OCI-LY1 (cell line): ENCODE measurements around the gene FAAH.
A peak's percentile ranks its signal among the peaks of the same experiment; 100 is the strongest.

Experiments used
- H2AFZ ChIP-seq: fragments of 200-600 bp; sonication (generic), shearing (Covaris generic); 2 replicates; pipeline ENCODE4 v1.6.0; 2014; ENCODE audit warnings: antibody characterized with exemption, mild to moderate bottlenecking, low read length
- H3F3A ChIP-seq: fragments of 200-600 bp; sonication (generic), shearing (Covaris generic); 2 replicates; pipeline ENCODE4 v1.6.0; 2014; ENCODE audit warnings: mild to moderate bottlenecking, antibody characterized with exemption, low read length, moderate library complexity; ENCODE audit not compliant: insufficient read depth
- H3K27ac ChIP-seq: fragments of 200-600 bp; sonication (generic); 2 replicates; pipeline ENCODE4 v1.5.1; 2014; ENCODE audit warnings: low read length, mixed run types, mild to moderate bottlenecking, low read depth; ENCODE audit not compliant: poor library complexity, severe bottlenecking
- H3K27me3 ChIP-seq: fragments of 200-600 bp; sonication (generic); 2 replicates; pipeline ENCODE4 v1.6.0; 2014; ENCODE audit warnings: antibody characterized with exemption, mild to moderate bottlenecking, low read length, moderate library complexity; ENCODE audit not compliant: insufficient read depth
- H3K36me3 ChIP-seq: fragments of 200-600 bp; sonication (generic); 2 replicates; pipeline ENCODE4 v1.6.1; 2014; ENCODE audit warnings: mild to moderate bottlenecking, antibody characterized with exemption, low read length, moderate library complexity, mixed read lengths; ENCODE audit not compliant: insufficient read depth
- H3K4me1 ChIP-seq: fragments of 200-600 bp; sonication (generic); 2 replicates; pipeline ENCODE4 v1.5.1; 2014; ENCODE audit warnings: mild to moderate bottlenecking, low read length, moderate library complexity; ENCODE audit not compliant: insufficient read depth, severe bottlenecking
- H3K4me2 ChIP-seq: fragments of 200-600 bp; sonication (generic), shearing (Covaris generic); 2 replicates; pipeline ENCODE4 v1.6.1; 2014; ENCODE audit warnings: low read length
- H3K4me3 ChIP-seq: fragments of 200-600 bp; sonication (generic); 2 replicates; pipeline ENCODE4 v1.5.1; 2014; ENCODE audit warnings: low read length, low read depth, mild to moderate bottlenecking, mixed read lengths; ENCODE audit not compliant: poor library complexity, severe bottlenecking
- H3K79me2 ChIP-seq: fragments of 200-600 bp; shearing (Covaris generic); 2 replicates; pipeline ENCODE4 v1.6.1; 2016; ENCODE audit warnings: mixed run types, low read length, mixed read lengths; ENCODE audit not compliant: insufficient read depth
- H3K9ac ChIP-seq: fragments of 200-600 bp; sonication (generic), shearing (Covaris generic); 2 replicates; pipeline ENCODE4 v1.6.1; 2014; ENCODE audit warnings: mild to moderate bottlenecking, low read length, mixed read lengths
- H3K9me2 ChIP-seq: fragments of 200-600 bp; sonication (generic), shearing (Covaris generic); 2 replicates; pipeline ENCODE4 v1.6.1; 2014; ENCODE audit warnings: low read depth, mild to moderate bottlenecking, low read length, mixed read lengths
- H3K9me3 ChIP-seq: fragments of 200-600 bp; shearing (Covaris generic); 2 replicates; pipeline ENCODE4 v1.6.1; 2014; ENCODE audit warnings: low read length, mixed read lengths
- H4K20me1 ChIP-seq: fragments of 200-600 bp; sonication (generic), shearing (Covaris generic); 2 replicates; pipeline ENCODE4 v1.6.0; 2016; ENCODE audit warnings: mild to moderate bottlenecking, low read length; ENCODE audit not compliant: insufficient read depth
- CTCF ChIP-seq: fragments of 200-600 bp; sonication (generic), shearing (Covaris generic); IDR thresholded peaks from 2 replicates; pipeline ENCODE4 v1.5.1; 2017; ENCODE audit warnings: mild to moderate bottlenecking, antibody characterized with exemption, low read length, moderate library complexity, mixed read lengths
- EZH2 ChIP-seq: fragments of 200-600 bp; sonication (generic), shearing (Covaris generic); IDR thresholded peaks from 2 replicates; pipeline ENCODE4 v1.8.0; 2017; ENCODE audit warnings: borderline replicate concordance, mixed run types, mild to moderate bottlenecking, antibody characterized with exemption, low read length, moderate library complexity, mixed read lengths

Gene FAAH

GRCh38 chr1:46445773-46446256, 51.7 kb downstream of the FAAH start:
- TF ChIP-seq CTCF (no peak), EZH2 (no peak)
- H3K4me2 ChIP-seq = no peak overlapping the region
- H4K20me1 ChIP-seq = no peaks in the 10 kb centered on the region
- H3K4me1 ChIP-seq = peaks cover 7% of the 10 kb centered on the region
- no peak overlapping the region for H3K27ac ChIP-seq
- no peaks in the 10 kb centered on the region for H3F3A ChIP-seq
- H3K27me3 ChIP-seq = peaks cover 11% of the 10 kb centered on the region; the same call in 1 of the 2 replicates
- no peak overlapping the region for H3K4me3 ChIP-seq
- H3K9ac ChIP-seq = no peak overlapping the region
- H3K79me2 ChIP-seq = no peaks in the 10 kb centered on the region
- H3K9me3 ChIP-seq = no peaks in the 10 kb centered on the region
- H3K9me2 ChIP-seq = no peaks in the 10 kb centered on the region
- no peak overlapping the region for H2AFZ ChIP-seq
- no peaks in the 10 kb centered on the region for H3K36me3 ChIP-seq

DNA sequence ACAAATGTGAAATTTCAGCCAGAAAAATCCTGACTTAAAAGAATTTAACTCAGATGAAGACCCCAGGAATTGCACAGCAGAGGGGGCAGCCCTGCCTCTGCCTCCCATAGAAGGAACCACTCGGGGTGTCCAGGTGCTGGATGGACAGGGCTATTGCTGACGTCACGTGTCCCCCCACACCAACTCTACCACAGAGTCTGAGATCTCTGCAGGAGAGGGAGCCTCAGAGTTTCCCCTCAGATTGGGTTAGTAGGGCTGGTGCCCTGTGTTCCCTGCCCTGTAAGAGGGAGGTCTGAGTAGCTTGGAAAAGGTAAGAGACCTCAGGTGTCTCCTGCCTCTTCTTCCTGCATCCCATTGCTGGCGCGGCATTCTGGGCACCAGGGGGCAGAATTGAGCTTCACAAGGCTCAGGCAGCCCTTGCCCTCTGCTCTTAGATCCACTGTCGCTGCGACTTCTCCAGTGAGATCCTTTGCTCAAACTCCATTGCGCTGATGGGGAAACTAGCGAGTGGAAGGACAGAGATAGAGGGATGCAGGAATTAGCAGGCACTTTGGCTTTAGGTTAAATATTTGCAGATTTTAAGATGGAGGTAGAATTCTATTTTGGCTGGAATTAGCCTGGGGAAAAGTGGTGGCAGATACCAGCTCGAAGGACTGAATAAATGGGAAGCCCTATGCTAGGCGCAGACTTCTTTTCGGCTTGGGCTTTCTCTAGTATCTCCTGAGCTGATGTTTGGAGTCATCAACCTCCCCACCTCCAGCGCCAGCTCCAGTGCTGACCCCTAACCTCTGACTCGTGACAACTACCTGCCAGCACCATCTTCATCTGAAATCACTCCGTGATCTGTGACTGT, 52.8 kb downstream of the FAAH start:
- no peaks in the 10 kb centered on the region for H3K9me3 ChIP-seq
- H3K27ac ChIP-seq = no peak overlapping the region
- no peak overlapping the region for H3K4me2 ChIP-seq
- no peak overlapping the region for H3K9ac ChIP-seq
- H3K9me2 ChIP-seq = no peaks in the 10 kb centered on the region
- TF ChIP-seq CTCF (peak; percentile 94), EZH2 (no peak)
- H3K79me2 ChIP-seq = no peaks in the 10 kb centered on the region
- H3K36me3 ChIP-seq = no peaks in the 10 kb centered on the region
- no peak overlapping the region for H2AFZ ChIP-seq
- H3K4me3 ChIP-seq = no peak overlapping the region
- peaks cover 7% of the 10 kb centered on the region for H3K4me1 ChIP-seq
- no peaks in the 10 kb centered on the region for H4K20me1 ChIP-seq
- no peaks in the 10 kb centered on the region for H3F3A ChIP-seq
- H3K27me3 ChIP-seq = peaks cover 11% of the 10 kb centered on the region; the same call in 1 of the 2 replicates

DNA sequence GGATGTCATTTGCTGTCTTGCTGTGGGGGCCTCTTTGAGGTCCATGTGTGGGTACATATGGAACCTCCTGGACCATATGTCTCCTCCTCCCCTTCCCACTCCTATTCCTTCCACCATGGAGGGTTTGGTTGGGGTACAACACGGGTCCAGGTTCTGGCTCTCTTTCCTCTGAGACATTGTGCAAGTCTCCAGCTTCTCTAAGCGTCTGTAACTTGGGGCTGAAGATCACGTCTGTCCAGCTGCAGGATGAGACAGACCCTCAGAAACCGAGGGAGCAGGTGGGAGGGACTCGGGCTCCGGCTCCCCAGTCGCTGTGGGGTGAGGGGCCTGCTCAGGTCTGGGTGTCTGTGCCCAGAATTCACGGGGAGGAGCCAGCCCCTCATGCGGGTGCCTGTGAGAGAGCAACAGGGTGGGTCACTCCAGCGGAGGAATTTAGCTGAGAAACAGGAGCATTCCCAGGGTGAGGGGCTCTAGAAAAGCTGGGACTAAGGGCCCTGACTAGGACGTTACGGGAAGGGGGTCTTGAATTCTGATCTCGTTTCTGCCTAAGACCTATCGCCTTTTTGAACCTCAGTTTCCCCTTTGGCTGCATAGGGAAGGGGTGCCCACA, 53.5 kb downstream of the FAAH start:
- H3K79me2 ChIP-seq = no peaks in the 10 kb centered on the region
- H3K36me3 ChIP-seq = no peaks in the 10 kb centered on the region
- peaks cover 4% of the 10 kb centered on the region for H3K4me1 ChIP-seq
- no peaks in the 10 kb centered on the region for H3K9me3 ChIP-seq
- no peaks in the 10 kb centered on the region for H3F3A ChIP-seq
- no peak overlapping the region for H2AFZ ChIP-seq
- no peak overlapping the region for H3K9ac ChIP-seq
- no peak overlapping the region for H3K27ac ChIP-seq
- peaks cover 11% of the 10 kb centered on the region; the same call in 1 of the 2 replicates for H3K27me3 ChIP-seq
- no peak overlapping the region for H3K4me2 ChIP-seq
- H3K9me2 ChIP-seq = no peaks in the 10 kb centered on the region
- TF ChIP-seq CTCF = no peak
- TF ChIP-seq EZH2 = no peak
- H3K4me3 ChIP-seq = no peak overlapping the region
- no peaks in the 10 kb centered on the region for H4K20me1 ChIP-seq
